GM21529 (cell line): ENCODE measurements around the gene DOCK3.
"Not testable (repeated sequence)": the region's sequence is repeated elsewhere in the genome, so short reads cannot be mapped to it uniquely, and the experiment has no call there.

Source experiments
- ATAC-seq: cut with Tn5 transposase; IDR thresholded peaks from one replicate; pipeline ENCODE4 v1.9.1; 2021; ENCODE audit not compliant: unreplicated experiment

DOCK3 gene

DNA sequence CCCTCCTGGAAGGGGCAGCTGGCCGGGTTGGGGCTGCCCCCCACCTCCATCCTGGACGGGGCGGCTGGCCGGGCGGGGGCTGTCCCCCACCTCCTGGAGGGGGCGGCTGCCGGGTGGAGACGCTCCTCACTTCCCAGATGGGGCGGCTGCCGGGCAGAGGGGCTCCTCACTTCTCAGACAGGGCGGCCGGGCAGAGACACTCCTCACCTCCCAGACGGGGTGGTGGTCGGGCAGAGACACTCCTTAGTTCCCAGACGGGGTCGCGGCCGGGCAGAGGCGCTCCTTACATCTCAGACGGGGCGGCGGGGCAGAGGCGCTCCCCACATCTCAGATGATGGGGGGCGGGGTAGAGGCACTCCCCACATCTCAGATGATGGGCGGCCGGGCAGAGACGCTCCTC, 129.1 kb downstream of the DOCK3 start:
- ATAC-seq: not testable (repeated sequence)

GRCh38 chr3:50804376-50804775, 129.6 kb downstream of the DOCK3 start:
- not testable (repeated sequence) for ATAC-seq

GRCh38 chr3:50805321-50805720, 130.6 kb downstream of the DOCK3 start:
- ATAC-seq: no peak

DNA sequence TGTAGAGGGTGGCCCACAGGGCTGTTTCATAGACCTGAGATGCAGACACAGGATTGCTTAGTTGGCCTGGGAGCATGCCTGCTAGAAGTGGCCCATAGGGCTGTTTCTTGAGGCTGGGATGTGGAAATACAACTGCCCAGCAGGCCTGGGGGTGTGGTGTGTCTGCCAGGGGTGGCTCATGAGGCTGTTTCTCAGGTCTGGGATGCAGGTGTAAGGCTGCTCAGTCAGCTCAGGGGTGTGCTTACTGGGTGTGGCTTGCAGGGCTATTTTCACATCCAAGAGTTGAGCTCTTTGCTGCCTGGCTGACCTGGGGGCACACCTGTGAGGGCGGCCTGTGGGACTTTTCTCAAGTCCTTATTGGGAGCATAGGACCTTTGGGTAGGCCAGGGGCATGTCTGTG, 131.3 kb downstream of the DOCK3 start:
- ATAC-seq: no peak

GRCh38 chr3:50806806-50807205, 132.1 kb downstream of the DOCK3 start:
- ATAC-seq: no peak

DNA sequence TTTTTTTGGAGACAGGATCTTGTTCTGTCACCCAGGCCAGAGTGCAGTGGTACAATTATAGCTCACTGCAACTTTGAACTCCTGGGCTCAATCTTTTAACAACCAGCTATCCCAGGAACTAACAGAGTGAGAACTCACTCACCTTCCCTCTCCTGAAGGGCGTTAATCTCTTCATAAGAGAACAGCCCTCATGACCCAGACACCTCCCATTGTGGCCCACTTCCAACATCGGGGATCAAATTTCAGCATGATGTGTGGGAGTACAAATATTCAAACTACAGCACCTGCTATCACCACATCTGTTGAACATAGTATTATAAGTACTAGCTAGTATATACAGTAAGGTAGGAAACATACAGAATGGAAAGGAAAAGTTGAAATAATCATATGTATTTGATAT, 132.5 kb downstream of the DOCK3 start:
- ATAC-seq: no peak

- no peak for ATAC-seq
Measured at GRCh38 chr3:50811893-50812292, 137.2 kb downstream of the DOCK3 start.

GRCh38 chr3:50815844-50816243, 141.1 kb downstream of the DOCK3 start:
- ATAC-seq: no peak

DNA sequence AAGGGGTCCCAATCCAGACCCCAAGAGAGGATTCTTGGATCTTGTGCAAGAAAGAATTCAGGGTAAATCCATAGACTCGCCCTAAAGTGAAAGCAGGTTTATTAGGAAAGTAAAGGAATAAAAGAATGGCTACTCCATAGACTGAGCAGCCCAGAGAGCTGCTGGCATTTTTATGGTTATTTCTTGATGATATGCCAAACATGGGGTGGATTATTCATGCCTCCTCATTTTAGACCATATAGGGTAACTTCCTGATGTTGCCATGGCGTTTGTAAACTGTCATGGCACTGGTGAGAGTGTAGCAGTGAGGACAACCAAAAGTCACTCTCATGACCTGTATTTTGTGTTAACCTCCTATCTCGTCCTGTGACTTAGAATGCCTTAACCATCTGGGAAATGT, 142.2 kb downstream of the DOCK3 start:
- ATAC-seq: no peak

DNA sequence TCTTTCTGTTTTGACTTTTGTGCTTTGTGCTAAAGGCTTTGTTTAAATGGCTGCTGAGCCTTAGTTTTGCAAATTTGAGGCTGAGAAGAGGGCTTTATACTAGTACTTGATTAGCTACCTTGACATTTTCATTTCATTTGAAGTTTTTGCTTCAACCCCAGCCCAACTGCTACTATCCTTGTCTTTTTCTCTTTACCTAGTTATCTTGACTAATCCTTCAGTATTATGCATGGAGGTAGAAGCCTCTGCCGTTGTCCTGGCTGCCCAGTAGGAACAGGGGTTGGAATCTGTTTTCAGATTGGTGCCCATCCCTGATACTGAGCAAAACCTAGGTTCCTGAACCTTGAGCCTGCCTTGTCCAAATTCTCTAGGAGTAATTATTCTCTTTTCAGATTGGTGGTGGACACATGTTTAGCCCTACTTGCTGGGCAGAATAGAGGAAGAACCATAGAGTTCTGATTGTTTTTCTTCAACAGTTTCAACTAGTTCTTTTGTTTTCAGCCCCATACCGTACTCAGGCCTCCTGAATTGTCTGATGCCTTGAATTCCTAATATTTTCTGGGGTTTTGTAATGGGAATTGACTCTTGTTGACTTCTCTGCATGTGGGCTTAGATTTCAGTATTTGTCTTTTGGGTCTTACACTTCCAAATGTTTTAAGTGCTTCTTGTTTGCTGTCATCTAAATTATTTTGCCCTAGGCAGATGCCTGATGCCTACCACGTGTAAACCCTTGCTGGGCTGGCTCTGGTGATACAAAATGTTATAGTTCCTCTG, 143.2 kb downstream of the DOCK3 start:
- ATAC-seq: no peak

GRCh38 chr3:50819882-50820281, 145.2 kb downstream of the DOCK3 start:
- no peak for ATAC-seq

DNA sequence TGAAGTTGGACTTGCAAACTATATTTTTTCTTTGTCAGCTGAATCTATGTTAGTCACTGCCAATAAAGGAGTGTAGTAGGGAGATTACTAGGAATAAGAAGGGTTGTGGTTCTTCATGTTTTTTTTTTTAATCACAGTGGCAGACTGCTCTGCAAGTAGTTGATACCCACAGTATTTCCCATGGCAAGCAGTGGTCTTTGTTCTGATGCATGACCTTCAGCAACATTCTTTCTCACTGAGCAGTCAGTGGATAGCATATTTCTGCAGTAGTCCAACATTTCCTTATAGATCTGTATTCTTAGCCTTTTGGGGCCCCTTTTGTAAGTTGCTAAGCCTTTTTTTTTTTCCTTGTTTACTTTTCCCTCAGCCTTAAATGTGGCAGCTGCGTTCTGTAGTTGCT, 151.1 kb downstream of the DOCK3 start:
- no peak for ATAC-seq

- no peak for ATAC-seq
Measured at GRCh38 chr3:50830451-50830850, 155.7 kb downstream of the DOCK3 start.

DNA sequence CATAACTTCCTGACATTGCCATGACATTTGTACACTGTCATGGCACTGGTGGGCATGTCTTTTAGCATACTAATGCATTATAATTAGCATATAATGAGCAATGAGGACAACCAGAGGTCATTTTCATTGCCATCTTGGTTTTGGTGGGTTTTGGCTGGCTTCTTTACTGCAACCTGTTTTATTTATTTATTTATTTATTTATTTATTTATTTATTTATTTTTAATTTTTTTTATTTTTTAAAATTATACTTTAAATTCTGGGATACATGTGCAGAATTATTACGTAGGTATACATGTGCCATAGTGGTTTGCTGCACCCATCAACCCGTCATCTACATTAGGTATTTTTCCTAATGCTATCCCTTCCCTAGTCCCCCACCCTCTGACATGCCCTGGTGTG, 156.3 kb downstream of the DOCK3 start:
- not testable (repeated sequence) for ATAC-seq

- ATAC-seq: no peak
Measured at GRCh38 chr3:50840983-50841489, 166.3 kb downstream of the DOCK3 start.

DNA sequence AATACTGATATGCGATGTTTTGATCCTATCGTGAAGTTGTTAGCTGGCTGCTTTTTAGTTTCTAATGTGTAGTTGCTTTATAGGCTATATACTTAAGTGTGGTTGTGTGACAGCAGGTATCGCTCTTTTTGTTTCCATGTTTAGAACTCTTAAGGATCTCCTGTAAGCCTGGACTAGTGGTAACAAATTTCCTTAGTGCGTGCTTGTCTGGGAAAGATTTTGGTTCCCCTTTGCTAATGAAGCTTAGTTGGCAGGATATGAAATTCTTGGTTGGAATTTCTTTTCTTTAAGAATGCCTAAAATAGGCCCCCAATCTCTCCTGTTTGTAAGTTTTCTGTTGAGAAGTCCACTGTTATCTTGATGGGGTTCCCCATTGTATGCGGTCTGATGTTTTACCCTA, 173.6 kb downstream of the DOCK3 start:
- no peak for ATAC-seq

DNA sequence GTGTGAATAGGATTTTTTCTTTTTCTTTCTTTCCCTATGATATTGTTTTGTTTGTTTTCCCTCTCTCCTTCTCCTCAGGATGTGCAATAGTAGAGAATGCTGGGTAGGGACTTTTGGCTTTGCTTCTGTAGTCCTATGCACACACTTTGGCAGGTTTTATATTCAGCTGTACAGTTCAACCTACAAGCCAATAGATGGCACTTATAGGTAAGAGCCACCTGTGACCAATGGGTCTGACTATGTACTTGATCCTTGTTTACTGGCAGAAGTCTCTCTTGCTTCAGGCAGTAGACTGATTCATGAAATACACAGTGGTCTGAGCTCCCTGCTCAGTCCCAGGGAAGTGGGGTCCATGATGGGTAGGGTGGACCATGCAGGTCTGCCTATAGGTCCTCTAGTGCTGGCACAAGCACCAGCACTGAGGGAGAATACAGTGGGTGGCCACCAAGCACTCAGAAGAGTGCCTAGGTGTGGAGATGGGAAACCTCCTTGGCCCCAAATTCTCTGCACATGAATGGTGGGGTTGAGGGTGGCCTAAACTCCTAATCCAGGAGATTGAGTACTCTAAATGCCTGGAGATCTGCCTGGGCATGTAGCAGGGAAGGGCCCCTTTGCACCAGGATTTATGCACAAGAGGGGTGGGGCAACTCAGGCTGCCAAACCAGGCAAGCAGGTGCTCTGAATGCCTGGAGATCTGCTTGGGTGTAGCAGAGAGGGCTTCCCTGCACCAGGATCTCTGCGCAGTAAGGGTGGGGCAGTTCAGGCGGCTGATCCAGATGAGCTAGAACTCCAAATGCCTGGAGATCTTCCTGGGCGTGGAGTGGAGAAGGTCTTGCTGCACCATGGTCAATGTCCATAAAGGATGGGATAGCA, 176.1 kb downstream of the DOCK3 start:
- ATAC-seq: no peak

GRCh38 chr3:50853936-50854335, 179.2 kb downstream of the DOCK3 start:
- ATAC-seq: no peak

DNA sequence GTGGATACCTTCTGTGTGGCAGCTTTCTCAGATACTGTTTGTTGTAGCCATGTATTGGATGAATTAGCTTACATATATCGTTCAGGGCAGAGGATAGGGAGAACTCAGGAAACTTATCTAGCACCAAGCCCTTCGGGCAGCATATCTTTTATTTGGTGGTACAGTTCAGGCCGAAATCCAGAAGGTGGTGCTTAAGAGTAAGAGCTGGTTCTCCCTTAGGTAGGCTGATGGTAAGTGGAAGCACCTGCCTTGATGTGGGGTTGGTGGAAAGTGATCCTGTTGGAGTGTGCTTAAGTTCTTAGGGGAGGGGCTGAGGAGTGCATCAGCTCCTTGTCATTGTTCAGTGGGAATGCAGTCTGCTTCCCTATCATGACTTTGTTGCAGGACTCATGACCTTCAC, 187.5 kb downstream of the DOCK3 start:
- ATAC-seq: no peak

DNA sequence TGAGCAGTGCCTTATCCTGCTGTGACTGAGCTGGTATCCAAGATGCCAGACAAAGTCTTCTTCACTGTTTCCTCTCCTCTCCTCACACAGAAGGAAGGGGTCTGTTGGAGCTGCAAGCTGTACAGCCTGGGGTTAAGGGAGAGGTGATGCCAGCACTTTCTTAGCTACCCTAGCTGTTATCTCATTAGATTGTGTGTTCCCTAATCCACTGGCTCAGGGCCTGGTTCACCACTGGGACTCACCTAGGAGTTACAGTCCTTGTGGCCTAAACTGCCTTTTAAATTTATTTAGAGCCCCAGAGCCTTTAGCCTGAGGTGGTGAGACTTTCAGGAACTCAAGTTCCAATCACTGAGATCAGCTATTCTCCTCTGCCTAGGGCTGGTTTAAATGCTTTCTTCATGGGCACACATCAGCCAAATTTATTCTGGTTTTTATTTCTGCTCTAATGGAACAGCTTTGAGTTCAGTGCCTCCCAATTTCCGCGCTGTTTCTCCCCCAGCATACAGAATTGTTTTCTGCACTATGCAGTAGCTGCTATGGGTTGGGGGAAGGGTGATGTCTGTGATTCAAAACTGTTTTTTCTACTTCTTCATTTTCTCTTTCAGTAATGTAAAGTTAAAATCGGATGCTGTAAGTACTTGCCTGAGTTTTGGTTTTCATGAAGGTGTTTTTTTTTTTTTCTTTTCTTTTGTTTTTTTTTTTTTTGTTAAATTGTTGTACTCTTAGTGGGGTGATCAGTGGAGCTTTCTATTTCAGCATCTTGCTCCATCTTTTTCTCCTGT, 198.8 kb downstream of the DOCK3 start:
- ATAC-seq: peak; percentile 80

- ATAC-seq: not testable (repeated sequence)
Measured at GRCh38 chr3:50874876-50875275, 200.1 kb downstream of the DOCK3 start.
